ENCODE results near the gene VWCE.

Gene VWCE

DNA sequence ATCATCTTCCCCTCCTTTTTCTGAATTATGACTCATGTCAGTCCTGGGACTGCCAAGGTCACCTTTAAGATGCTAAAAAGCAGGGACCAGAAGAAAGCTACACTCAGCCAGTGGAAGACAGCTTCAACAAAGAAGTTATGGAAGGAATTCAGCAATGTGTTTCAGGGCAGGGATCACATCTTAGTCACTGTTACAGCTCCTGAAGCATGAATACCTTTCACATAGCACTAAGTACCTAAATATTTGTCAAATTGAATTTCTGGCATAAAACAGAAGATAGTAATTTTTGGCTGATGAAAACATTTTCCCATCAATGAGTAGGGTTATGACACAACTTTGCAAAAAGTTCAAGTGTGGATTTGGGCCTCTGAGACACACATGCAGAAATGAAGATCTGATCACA lies 32.6 kb upstream of the VWCE start:
- no peak for DNase-seq

- DNase-seq, result no peak
Observed at GRCh38 chr11:61325649-61326414, 30.7 kb upstream of the VWCE start.

DNA sequence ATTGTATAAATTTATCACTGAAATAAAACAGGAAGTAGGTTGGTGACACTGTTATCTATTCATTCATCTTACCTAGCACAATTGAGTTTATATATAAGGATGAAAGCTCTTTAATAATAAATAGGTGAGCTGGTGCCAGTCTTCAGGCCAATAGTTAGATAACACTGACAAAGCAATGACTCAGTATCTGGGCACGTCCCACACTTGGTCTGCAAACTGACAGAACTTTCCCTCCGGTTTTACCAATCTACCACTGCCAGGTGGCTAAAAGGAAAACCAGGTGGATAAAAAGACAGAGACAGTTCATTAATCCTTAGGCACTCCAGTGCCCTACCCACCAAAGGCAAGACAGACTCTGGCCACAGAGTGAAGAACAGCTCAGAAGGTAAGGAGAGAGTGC lies 20.1 kb upstream of the VWCE start:
- DNase-seq, result no peak

- DNase-seq, result no peak
Observed at GRCh38 chr11:61310749-61311148, 15.6 kb upstream of the VWCE start.

DNA sequence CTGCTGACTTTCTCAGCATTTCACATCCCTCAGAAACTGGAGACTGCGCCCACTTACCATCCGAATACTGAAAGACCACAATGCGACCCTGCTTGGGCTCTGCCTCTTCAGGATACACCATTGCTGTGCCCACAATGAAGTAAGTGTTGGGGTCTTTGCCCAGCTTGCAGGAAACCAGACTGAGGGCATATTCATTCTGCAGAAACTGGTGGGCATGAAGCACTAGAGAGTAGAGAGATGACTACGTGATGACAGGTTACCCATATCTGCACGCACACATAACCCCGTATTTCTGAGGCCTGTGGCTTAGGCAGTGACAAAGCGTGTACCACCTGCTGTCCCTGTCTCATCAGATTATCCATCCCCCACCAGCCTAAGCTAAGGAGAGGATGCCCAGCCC lies 14.6 kb upstream of the VWCE start:
- DNase-seq, result no peak

DNA sequence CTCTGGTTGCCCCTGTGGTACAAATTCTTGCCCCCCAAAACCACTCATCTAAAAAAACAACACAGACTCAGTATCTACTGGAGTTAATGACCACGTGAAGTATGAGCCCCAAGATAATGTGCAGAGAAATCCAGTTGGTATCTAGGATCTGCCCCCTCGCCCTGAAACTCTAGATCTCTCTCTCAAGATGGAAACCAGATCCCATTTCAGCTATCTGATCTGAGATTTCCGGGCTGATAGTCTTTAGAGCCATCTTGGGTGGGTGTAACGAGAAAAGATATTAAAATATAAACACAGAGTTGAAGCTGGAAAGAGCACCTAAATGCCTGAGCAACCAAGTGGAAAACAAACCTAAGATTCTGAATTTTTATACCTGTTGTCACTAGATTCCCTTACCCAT lies 14.0 kb upstream of the VWCE start:
- no peak for DNase-seq

DNA sequence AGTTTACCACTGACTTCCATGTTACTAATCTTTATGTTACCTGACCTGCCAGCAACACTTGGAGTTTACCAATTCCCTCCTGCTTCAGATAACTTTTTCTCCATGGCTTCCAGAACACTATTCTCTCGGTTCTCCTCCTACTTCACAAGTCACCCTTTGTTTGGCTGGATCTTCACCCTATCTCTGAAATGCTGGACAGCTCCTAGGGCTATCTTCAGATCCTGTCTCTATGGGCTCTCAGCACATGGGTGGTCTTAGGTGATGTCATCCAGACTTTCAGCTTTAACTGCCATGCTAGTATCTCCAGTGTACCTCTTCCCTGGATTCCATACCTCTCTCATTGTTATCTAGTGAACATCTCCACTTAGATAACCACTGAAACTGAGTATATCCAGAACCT lies 12.2 kb upstream of the VWCE start:
- no peak for DNase-seq

GRCh38 chr11:61306221-61306620 lies 11.1 kb upstream of the VWCE start:
- DNase-seq, result no peak

GRCh38 chr11:61305417-61305816 lies 10.3 kb upstream of the VWCE start:
- no peak for DNase-seq

- DNase-seq, result no peak
Observed at GRCh38 chr11:61303725-61304124, 8.6 kb upstream of the VWCE start.

DNA sequence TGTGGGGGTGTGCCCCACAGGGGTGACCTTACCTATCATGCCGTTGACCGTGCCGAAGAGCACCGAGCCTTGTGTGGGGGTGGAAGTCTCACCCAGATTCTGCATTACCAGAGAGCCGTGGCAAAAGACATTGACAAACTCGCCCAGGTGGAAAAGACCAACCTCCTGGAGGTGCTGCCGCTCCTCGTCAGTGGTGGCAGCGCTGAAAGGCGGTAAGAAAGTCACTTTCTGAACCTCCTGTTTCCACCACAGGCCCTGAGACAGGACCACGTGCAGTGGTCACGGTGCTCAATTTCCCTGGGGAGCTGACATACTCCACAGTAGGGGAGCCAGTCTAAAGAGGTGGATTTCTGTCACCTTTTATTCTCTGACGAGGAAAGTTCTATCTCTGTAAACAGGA lies 7.4 kb upstream of the VWCE start:
- DNase-seq, result no peak

- no peak for DNase-seq
Observed at GRCh38 chr11:61298663-61299244, 3.6 kb upstream of the VWCE start.

GRCh38 chr11:61297746-61298145 lies 2.6 kb upstream of the VWCE start:
- no peak for DNase-seq

GRCh38 chr11:61297341-61297740 lies 2.2 kb upstream of the VWCE start:
- no peak for DNase-seq

GRCh38 chr11:61295596-61295926 lies 445 bp upstream of the VWCE start:
- no peak for DNase-seq

DNA sequence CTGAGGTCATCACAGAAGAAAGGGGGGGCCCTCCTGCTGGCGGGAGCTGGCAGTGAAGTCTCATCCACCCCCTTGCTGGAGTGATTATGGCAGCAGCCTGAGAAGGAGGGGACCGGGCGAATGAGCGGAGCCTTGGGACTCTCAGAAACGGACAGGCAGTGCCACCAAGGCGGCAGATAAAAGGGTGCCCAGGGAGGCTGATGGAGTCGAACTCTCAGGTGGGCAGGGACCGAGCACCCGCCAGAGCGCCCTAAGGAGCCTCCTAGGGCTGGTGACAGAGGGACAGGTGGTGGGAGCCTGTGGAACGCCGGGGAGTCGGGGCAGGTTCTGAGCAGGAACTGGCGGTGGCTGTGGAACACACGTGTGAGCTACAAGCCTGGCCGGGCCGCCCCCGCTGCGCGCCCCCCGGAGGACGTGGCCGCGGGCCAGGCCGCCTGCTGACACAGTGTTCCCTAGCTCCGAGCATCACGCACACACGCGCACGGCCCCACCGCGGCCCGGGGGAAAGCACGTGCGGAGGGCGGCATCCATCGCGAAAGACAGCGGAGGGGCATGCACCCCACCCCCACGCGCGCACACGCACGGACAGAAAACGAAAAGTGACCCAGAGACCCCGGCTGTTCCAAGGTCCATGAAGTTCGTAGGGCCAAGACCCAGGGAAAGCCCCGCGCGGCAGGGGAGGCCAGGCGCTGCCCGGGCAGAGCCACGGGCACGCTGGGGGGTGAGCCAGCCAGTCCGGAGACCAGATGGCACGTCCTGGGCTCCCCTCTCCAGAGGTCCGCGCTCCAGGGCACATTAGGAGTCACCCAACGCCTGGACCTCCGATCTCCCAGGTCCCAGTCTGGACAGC lies 1.0 kb downstream of the VWCE start:
- no peak for DNase-seq

GRCh38 chr11:61292356-61292755 lies 2.8 kb downstream of the VWCE start:
- no peak for DNase-seq

GRCh38 chr11:61290905-61291690 lies 4.0 kb downstream of the VWCE start:
- DNase-seq, result no peak

DNA sequence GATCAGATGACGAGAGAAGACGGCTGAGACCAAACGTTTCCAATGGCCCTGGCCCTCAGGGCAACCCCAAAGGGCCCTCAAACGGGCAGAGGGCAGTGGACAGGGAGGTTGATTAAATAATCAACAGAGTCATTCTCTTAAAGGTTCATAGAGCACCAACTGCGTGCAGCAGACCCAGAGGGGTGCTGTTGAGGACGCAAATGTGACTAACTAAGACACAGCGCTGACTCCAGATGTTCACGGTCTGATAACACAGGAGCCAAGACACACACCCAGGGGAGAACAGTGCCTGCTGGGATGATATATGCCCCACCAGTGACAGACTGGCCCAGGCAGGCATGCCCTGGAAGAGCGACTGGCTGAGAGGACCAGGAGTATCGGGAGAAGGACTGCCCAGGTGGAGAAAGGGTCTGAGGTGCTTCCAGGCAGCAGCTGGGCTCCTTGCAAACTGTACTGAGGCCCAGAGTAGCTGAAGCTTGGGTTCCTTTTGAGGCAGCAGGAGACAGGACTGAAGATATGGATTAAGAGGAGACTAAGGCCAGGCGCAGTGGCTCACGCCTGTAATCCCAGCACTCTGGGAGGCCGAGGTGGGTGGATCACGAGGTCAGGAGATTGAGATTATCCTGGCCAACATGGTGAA lies 7.7 kb downstream of the VWCE start:
- no peak for DNase-seq

- DNase-seq, result no peak
Observed at GRCh38 chr11:61283613-61284012, 11.5 kb downstream of the VWCE start.

DNA sequence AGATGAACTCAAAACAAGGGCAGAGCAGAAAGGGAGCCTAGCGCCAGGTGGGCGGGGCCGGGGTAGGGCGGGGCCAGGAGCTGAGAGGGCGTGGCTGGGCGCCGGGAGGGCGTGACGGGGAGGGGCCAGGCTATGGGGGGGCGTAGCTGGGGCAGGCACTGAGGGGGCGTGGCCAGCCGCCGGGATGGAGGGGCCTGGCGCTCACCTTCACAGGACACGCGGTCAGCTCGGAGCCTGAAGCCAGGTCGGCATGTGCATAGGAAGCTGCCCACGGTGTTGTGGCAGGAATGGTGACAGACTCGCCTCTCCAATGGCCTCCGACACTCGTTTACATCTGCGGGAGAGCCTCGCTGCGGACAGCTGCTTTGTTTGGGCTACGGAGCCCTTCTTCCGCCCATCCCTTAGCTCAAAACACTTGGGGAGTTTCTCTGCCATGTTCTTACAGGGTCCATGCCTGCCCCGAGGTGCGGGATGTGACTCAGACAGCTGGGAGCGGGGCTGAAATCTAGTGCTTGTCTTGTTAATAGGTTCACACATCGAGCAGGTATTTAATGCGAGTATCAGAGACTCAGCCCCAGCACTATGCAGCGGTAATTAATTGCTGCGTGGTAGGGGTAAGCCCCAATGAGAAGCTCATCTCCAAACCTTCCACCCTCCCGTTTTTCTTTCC lies 13.4 kb downstream of the VWCE start:
- DNase-seq, result no peak

DNA sequence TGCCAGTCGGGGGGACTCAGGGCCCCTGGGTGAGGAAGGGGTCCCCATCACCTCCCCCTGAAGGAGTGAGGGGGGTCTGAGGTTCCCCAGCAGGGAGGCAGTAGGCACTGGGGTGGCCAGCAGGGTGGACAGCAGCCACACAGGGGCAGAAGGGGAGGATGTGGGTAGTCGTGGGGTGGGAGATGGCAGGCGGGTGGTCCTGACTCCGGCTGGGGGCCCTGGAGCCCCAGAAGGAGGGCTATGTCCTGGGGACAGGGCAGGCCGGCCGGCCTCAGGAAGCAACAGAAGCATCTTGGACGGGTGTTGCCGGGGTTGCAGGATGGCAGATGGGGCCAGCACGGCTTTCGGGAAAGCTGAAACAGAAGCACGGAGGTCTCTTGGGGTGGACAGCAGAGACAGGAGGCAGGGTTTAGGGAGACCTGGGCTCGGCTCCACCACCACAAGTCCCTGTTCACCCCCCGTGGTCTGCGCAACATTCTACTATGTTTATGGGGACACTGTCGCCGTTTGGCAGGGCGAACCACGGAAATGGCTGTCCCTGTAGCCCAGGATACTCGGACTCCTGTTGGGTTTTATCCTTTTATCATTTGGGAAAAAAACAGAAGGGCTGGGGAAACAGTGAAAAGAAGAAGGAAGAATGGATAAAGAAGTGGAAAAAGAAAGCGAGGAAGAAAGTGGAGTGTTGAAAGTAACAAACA lies 14.1 kb downstream of the VWCE start:
- DNase-seq, result no peak

All from SHP77 (cell line).